ENCODE results near the gene FGF22. TPM values are rescaled to one million over a fixed set of nuclear protein-coding genes. Genes with fewer than 3 reads are reported as not detected.

The FGF22 gene
- total and polyA plus RNA-seq, 2 of the 4 experiments (the other 2 are of a cell fraction), result 0.14 TPM; not detected in 1

DNA sequence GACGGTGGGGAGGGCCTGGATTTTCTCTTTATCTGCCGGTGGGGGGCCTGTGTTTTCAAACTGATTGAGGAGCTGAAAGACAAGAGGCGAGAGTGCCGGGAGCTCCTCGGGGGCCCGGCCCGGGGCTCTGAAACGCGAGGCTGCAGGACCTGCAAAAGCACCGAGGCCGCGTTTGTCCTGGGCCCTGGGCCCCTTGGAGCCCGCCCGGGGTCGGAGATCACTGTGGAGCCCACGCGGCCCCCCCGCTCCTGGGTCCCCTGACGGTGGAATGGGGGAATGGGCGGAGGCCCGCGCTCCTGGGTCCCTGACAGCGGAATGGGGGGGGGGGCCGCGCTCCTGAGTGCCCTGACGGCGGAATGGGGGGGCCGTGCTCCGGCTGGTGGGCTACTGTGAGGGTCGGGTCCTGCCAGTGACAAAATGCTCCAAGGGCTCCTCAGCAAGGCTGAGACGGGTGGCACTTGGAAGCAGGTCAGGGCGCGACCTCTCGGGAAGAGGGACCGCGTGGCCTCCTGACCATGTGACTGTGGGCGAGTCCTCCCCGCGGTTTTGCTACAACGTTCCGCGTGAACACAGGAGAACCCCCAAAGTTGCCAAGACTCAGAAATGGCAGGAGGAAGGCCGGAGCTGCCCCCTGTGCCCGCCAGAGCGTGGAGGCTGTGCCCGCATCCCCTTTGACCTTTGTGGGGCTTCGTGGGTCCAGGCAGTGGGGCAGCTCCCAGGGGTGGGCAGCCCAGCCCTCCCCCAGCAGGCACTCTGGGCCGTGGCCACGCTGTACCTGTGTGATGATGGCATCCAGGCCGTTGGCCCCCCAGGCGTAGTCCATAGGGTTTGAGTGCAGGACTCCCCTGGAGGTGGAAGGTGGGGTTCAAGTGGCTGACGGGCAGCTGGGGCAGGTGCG lies 9.5 kb downstream of the FGF22 start:
- Histone ChIP-seq H3K18ac (ENCODE audit: low read depth, low read length) (no peak overlapping the region), H4K8ac (ENCODE audit: low read depth in 2 of 2, low read length in 2 of 2) (no peak overlapping the region), H3K4me1 (ENCODE audit: control insufficient read depth, insufficient read depth, low read length) (no peaks in the 10 kb centered on the region), H2BK15ac (ENCODE audit: low read depth, low read length) (no peak overlapping the region), H2BK5ac (ENCODE audit: low read depth, low read length, poor library complexity, severe bottlenecking) (no peak overlapping the region), H3K56ac (ENCODE audit: extremely low read depth, insufficient read depth, low read length) (no peak overlapping the region), H3K27ac (ENCODE audit: insufficient read depth, low read length) (no peak overlapping the region), H2BK120ac (ENCODE audit: low read depth, low read length) (no peak overlapping the region), H3K4me3 (ENCODE audit: insufficient read depth, low read depth, low read length) (no peak overlapping the region), H2BK20ac (ENCODE audit: low read depth, low read length) (no peak overlapping the region), H2AK9ac (replicated peaks; ENCODE audit: low read depth, low read length, poor library complexity) (no peak overlapping the region), H3K27me3 (ENCODE audit: control insufficient read depth, insufficient read depth, low read length) (no peaks in the 10 kb centered on the region), H3K79me1 (ENCODE audit: low read depth in 1 of 2, low read length in 2 of 2) (peaks cover 0 to 16% of the 10 kb centered on the region in 2 experiments; a peak in 3 of 4 replicates), H4K20me1 (ENCODE audit: insufficient read depth, low read length) (peaks cover 27% of the 10 kb centered on the region), H3K9ac (ENCODE audit: low read depth, low read length) (no peak overlapping the region), H3K23ac (ENCODE audit: low read depth, low read length) (no peak overlapping the region), H2AFZ (replicated peaks; ENCODE audit: low read length, poor library complexity) (no peak overlapping the region), H4K91ac (ENCODE audit: insufficient read depth, low read depth, low read length) (no peak overlapping the region), H3K36me3 (ENCODE audit: control insufficient read depth, insufficient read depth, low read length) (peaks cover 58% of the 10 kb centered on the region), H4K5ac (ENCODE audit: low read depth, low read length) (no peak overlapping the region), H3K4ac (ENCODE audit: low read depth, low read length) (no peak overlapping the region), H2AK5ac (ENCODE audit: low read depth, low read length) (no peak overlapping the region), H3K4me2 (ENCODE audit: low read depth, low read length) (no peak overlapping the region), H3K14ac (replicated peaks; ENCODE audit: low read depth, low read length) (no peak overlapping the region), H3K9me1 (ENCODE audit: insufficient read depth, low read length) (no peaks in the 10 kb centered on the region), H3K9me3 (ENCODE audit: control insufficient read depth, insufficient read depth, low read length) (no peaks in the 10 kb centered on the region)
- intact Hi-C loops (cut with micrococcal nuclease) (no loop called here), in situ Hi-C loops (cut with MboI; ENCODE audit: low sequenced_read_pairs) (no loop called here), dilution Hi-C loops (cut with HindIII; ENCODE audit: low sequenced_read_pairs, unreplicated experiment) (no loop called here)
- BruUV-seq (replicated peaks), result no TSS peak
- no peak for ATAC-seq (ENCODE audit: low read depth)
- ChIA-PET CTCF (no interaction called here), POLR2A (ENCODE audit: unreplicated experiment) (no interaction called here)
- TF ChIP-seq, protein P1, sequence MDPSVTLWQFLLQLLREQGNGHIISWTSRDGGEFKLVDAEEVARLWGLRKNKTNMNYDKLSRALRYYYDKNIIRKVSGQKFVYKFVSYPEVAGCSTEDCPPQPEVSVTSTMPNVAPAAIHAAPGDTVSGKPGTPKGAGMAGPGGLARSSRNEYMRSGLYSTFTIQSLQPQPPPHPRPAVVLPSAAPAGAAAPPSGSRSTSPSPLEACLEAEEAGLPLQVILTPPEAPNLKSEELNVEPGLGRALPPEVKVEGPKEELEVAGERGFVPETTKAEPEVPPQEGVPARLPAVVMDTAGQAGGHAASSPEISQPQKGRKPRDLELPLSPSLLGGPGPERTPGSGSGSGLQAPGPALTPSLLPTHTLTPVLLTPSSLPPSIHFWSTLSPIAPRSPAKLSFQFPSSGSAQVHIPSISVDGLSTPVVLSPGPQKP (IDR thresholded peaks at IDR 0.05; ENCODE audit: borderline replicate concordance, low read depth, low read length), result no peak
- TF ChIP-seq CHD1 (IDR thresholded peaks at IDR 0.05; ENCODE audit: low read depth, low read length) (no peak), MAFK (IDR thresholded peaks at IDR 0.05; ENCODE audit: low read depth, low read length) (no peak), MAZ (IDR thresholded peaks at IDR 0.05; ENCODE audit: borderline replicate concordance, low read depth, low read length) (no peak), FOS (IDR thresholded peaks at IDR 0.05; ENCODE audit: low read depth, low read length) (no peak), NFE2L2 (IDR thresholded peaks at IDR 0.05; ENCODE audit: low read depth, low read length) (no peak), RAD21 (IDR thresholded peaks at IDR 0.05; ENCODE audit: low read length) (no peak), POLR2A (IDR thresholded peaks at IDR 0.05; ENCODE audit: low read depth, low read length) (no peak)
- TF ChIP-seq, protein P2, sequence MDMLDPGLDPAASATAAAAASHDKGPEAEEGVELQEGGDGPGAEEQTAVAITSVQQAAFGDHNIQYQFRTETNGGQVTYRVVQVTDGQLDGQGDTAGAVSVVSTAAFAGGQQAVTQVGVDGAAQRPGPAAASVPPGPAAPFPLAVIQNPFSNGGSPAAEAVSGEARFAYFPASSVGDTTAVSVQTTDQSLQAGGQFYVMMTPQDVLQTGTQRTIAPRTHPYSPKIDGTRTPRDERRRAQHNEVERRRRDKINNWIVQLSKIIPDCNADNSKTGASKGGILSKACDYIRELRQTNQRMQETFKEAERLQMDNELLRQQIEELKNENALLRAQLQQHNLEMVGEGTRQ (IDR thresholded peaks at IDR 0.05; ENCODE audit: low read depth, low read length), result no peak
- no peak for DNase-seq
- 92% methylated on average over 9 of the region's 53 CpGs; no CpG with 5 or more reads in 1 of the 2 experiments for WGBS, 2 experiments (ENCODE audit: extremely low coverage in 2 of 2, insufficient read length in 1 of 2)

Measured in IMR-90 (cell line).